ENCODE data around the gene IFIT1B. TPM values are rescaled to one million over a fixed set of nuclear protein-coding genes. Genes with fewer than 3 reads are reported as not detected.

IFIT1B gene
- total RNA-seq, 3 donors from 2014 or later, result not detected

GRCh38 chr10:89427629-89428028, 49.8 kb downstream of the IFIT1B start:
- peaks cover 2% of the 10 kb centered on the region for H3K4me1 Mint-ChIP-seq (ENCODE audit: low read depth)
- peaks cover 5% of the 10 kb centered on the region for H3K27me3 Mint-ChIP-seq (ENCODE audit: low read depth)
- H3K36me3 Mint-ChIP-seq (ENCODE audit: insufficient read depth), result no peaks in the 10 kb centered on the region
- H3K9me3 Mint-ChIP-seq, result no peaks in the 10 kb centered on the region
- no peak overlapping the region for H3K4me3 Mint-ChIP-seq
- no peak for ATAC-seq
- no peak for DNase-seq

DNA sequence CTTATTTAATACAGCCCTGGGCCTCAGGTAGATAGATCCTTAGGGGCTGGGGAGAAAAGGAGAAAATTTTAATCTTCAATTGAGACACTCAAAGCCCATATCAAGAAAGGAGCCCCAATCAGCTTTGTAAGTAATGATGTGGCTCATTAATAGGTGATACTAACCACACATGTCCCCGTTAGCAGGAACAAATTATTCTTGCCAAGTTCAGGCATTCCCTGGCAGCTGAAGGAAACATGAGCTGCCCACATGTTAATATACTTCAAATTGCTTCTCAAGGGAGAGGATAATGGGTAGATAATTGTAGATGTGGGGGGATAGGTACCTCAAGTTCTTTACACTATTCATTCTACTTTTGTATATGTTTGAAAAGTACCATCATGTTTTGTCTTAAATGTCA, 51.0 kb downstream of the IFIT1B start:
- no peaks in the 10 kb centered on the region for H3K4me1 Mint-ChIP-seq (ENCODE audit: low read depth)
- DNase-seq (no peak), ATAC-seq (no peak)
- no peaks in the 10 kb centered on the region for H3K9me3 Mint-ChIP-seq
- no peaks in the 10 kb centered on the region for H3K36me3 Mint-ChIP-seq (ENCODE audit: insufficient read depth)
- peaks cover 5% of the 10 kb centered on the region for H3K27me3 Mint-ChIP-seq (ENCODE audit: low read depth)
- H3K4me3 Mint-ChIP-seq, result no peak overlapping the region

DNA sequence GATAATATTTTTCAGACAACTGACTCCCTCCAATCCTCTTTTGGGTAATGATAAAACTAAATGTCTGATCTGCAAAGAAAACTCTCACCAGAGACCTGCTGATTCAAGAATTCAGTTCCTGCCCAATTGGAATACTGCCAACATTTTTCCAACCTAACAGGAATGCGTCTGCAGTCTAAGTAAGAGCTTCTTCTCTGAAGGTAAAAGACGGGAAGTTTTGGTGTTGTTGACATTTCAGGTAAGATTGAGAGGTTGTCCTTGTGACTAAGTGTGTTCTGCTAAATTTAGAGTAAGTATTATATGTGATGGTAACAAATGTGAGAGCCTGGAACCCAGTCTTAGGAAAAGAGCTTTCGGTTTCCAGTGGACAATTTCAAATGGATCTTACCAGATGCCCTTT, 54.1 kb downstream of the IFIT1B start:
- Mint-ChIP-seq H3K4me3 (no peak overlapping the region), H3K9me3 (no peaks in the 10 kb centered on the region), H3K36me3 (ENCODE audit: insufficient read depth) (no peaks in the 10 kb centered on the region), H3K4me1 (ENCODE audit: low read depth) (no peaks in the 10 kb centered on the region), H3K27me3 (ENCODE audit: low read depth) (peaks cover 15% of the 10 kb centered on the region)
- ATAC-seq, result no peak
- DNase-seq, result no peak

Other genes with a start within 250 kb of the IFIT1B start
- under 1 TPM in 2 of 3 donors, not detected in 1; 0.11 to 0.61 TPM for gene CH25H, start 170.7 kb upstream of the IFIT1B start, total RNA-seq
- 10 to 100 TPM; 13.2 to 15.8 (median 14.7) TPM for gene LIPA, start 126.3 kb upstream of the IFIT1B start, total RNA-seq
- 1 to 10 TPM in 2 of 3 donors, under 1 TPM in 1; 0.87 to 1.7 (median 1.5) TPM for gene IFIT2, start 76.0 kb upstream of the IFIT1B start, total RNA-seq
- 1 to 10 TPM; 2.1 to 3.9 (median 3.4) TPM for gene IFIT3, start 50.1 kb upstream of the IFIT1B start, total RNA-seq
- under 1 TPM; 0.13 to 0.41 (median 0.28) TPM for gene IFIT1, start 14.6 kb downstream of the IFIT1B start, total RNA-seq
- gene IFIT5, start 36.5 kb downstream of the IFIT1B start, total RNA-seq, result 10 to 100 TPM in 2 of 3 donors, 1 to 10 TPM in 1; 7.8 to 11.9 (median 10.7) TPM
- gene SLC16A12, start 157.5 kb downstream of the IFIT1B start, total RNA-seq, result not detected

Data from activated T-cell treated with anti-CD3 and anti-CD28 coated beads, Interleukin-2, amount 50 U/mL, for 4 hours (primary cell).